K562 (cell line): ENCODE results near the gene SEMA3F. TPM values are rescaled to one million over a fixed set of nuclear protein-coding genes. Genes with fewer than 3 reads are reported as not detected.

Experiments
- ATAC-seq: fragments of 200-7000 bp; cut with Tn5 transposase; 3 replicates; pipeline ENCODE4 v1.9.1; 2020; ENCODE audit warnings: moderate library complexity
- BruUV-seq: library from RNA; stranded (reverse); fragments of 400-500 nt; replicated peaks from 2 replicates; lab custom pipeline; 2021; lab: Mats Ljungman, UMichigan
- CTCF ChIA-PET: fragments of 300-600 bp; formaldehyde crosslinking; extraction: SDS; loops from one replicate; lab custom pipeline; 2021; ENCODE audit warnings: low intra/inter-chr PET ratio; lab: Yijun Ruan, JAX
- POLR2A ChIA-PET: fragments of 300-600, 350-650 bp; sonication (Branson Sonifier 250); formaldehyde crosslinking; extraction: SDS; loops from one replicate; lab custom pipeline; 2021; ENCODE audit warnings: antibody characterized with exemption, inconsistent platforms; lab: Yijun Ruan, JAX
- DNase-seq, 4 experiments: peaks; one replicate each; pipeline versions ENCODE4 v3.0.0 to v3.0.0-alpha.2; 2011 to 2018; ENCODE audit warnings: low spot score in 3 of 4, mixed read lengths in 3 of 4; ENCODE audit errors: extremely low read depth in 1 of 4
- FAIRE-seq: peaks from 2 replicates; lab custom pipeline; 2011; peaks lifted over from hg19 to GRCh38; lab: Jason Lieb, UNC
- H2AFZ ChIP-seq: 2 replicates; pipeline ENCODE4 v1.6.0; 2011; ENCODE audit warnings: low read depth, low read length, control low read depth, inconsistent platforms
- H3K27ac ChIP-seq: fragments of 200-600 bp; 3 replicates; pipeline ENCODE4 v1.8.0; 2011; ENCODE audit warnings: low read depth, mild to moderate bottlenecking, control low read depth, inconsistent platforms, low read length, moderate library complexity, mixed read lengths; ENCODE audit errors: extremely low read depth
- H3K27me3 ChIP-seq, 2 experiments: fragments of 300-600 bp in 1 of 2; 2 replicates in 1 of 2; 3 replicates in 1 of 2; pipeline versions ENCODE4 v1.6.0 to v1.8.0; 2011; ENCODE audit warnings: inconsistent platforms in 2 of 2, low read length in 2 of 2, mild to moderate bottlenecking in 1 of 2, mixed read lengths in 1 of 2, moderate library complexity in 1 of 2; ENCODE audit not compliant: control insufficient read depth in 2 of 2, insufficient read depth in 2 of 2
- H3K36me3 ChIP-seq: fragments of 300-600 bp; 3 replicates; pipeline ENCODE4 v1.8.0; 2011; ENCODE audit warnings: mild to moderate bottlenecking, low read length, inconsistent platforms; ENCODE audit not compliant: control insufficient read depth, insufficient read depth
- H3K4me1 ChIP-seq, 2 experiments: fragments of 200-600 bp in 1 of 2; replicated peaks in 1 of 2; 2 replicates in 1 of 2; 3 replicates in 1 of 2; pipeline versions ENCODE4 v1.5.1 to v1.8.0; 2011; ENCODE audit warnings: inconsistent platforms in 2 of 2, low read length in 2 of 2, mild to moderate bottlenecking in 1 of 2, mixed read lengths in 1 of 2, moderate library complexity in 1 of 2; ENCODE audit not compliant: control insufficient read depth in 2 of 2, insufficient read depth in 2 of 2
- H3K4me2 ChIP-seq: 2 replicates; pipeline ENCODE4 v1.6.1; 2011; ENCODE audit warnings: low read length, control low read depth, inconsistent platforms, mixed read lengths; ENCODE audit not compliant: insufficient read depth
- H3K4me3 ChIP-seq: fragments of 200-600 bp; sonication (generic), shearing (Covaris generic); 2 replicates; pipeline ENCODE4 v1.5.1; 2016; ENCODE audit warnings: control low read depth, inconsistent platforms
- H3K79me2 ChIP-seq: fragments of 200-600 bp; 3 replicates; pipeline ENCODE4 v1.8.0; 2011; ENCODE audit warnings: low read length, inconsistent platforms; ENCODE audit not compliant: control insufficient read depth, insufficient read depth
- H3K9ac ChIP-seq, 2 experiments: 2 replicates each; pipeline versions ENCODE4 v1.6.0 to v1.6.1; 2011; ENCODE audit warnings: low read depth in 2 of 2, low read length in 2 of 2, control low read depth in 1 of 2, inconsistent platforms in 1 of 2, mild to moderate bottlenecking in 1 of 2, mixed read lengths in 1 of 2; ENCODE audit not compliant: insufficient read depth in 1 of 2
- H3K9me1 ChIP-seq: one replicate; pipeline ENCODE4 v1.6.0; 2011; ENCODE audit warnings: inconsistent platforms, mild to moderate bottlenecking, low read length, moderate library complexity; ENCODE audit not compliant: control insufficient read depth, insufficient read depth
- H3K9me3 ChIP-seq: replicated peaks from 2 replicates; pipeline ENCODE4 v1.5.1; 2011; ENCODE audit warnings: low read depth, low read length, inconsistent platforms; ENCODE audit not compliant: control insufficient read depth, insufficient read depth
- H4K20me1 ChIP-seq: replicated peaks from 2 replicates; pipeline ENCODE4 v1.6.1; 2011; ENCODE audit warnings: low read length, inconsistent platforms, mixed read lengths; ENCODE audit not compliant: control insufficient read depth, insufficient read depth
- BDP1 ChIP-seq: IDR thresholded peaks from 3 replicates; pipeline ENCODE4 v1.6.1; 2011; ENCODE audit not compliant: insufficient read length, insufficient read depth
- HCFC1 ChIP-seq: IDR thresholded peaks from 2 replicates; pipeline ENCODE4 v1.6.1; 2012; ENCODE audit warnings: low read depth, low read length, improper control_type of control experiment
- KLF13 ChIP-seq: fragments of 450-650 bp; IDR thresholded peaks from 2 replicates; pipeline ENCODE4 v1.6.1; 2016; ENCODE audit warnings: missing genetic modification characterization, low read depth, mild to moderate bottlenecking, missing compliant biosample characterization, moderate library complexity, borderline replicate concordance
- MAFK ChIP-seq: IDR thresholded peaks from 2 replicates; pipeline ENCODE4 v1.6.1; 2011; ENCODE audit warnings: low read length, improper control_type of control experiment
- RBM34 ChIP-seq: fragments of 200-400 bp; formaldehyde crosslinking; IDR thresholded peaks from 2 replicates; pipeline ENCODE4 v1.6.1; 2018; ENCODE audit warnings: low read length, borderline replicate concordance; ENCODE audit not compliant: insufficient read depth
- SRSF7 ChIP-seq: fragments of 200-400 bp; formaldehyde crosslinking; optimal IDR thresholded peaks from 2 replicates; pipeline ENCODE3; 2017; ENCODE audit warnings: mild to moderate bottlenecking, low read depth, low read length
- ZFP1 ChIP-seq: fragments of 450-650 bp; formaldehyde crosslinking; IDR thresholded peaks from 2 replicates; pipeline ENCODE4 v1.4.0; 2020; ENCODE audit warnings: mild to moderate bottlenecking, mixed read lengths
- ZNF830 ChIP-seq: fragments of 250-450 bp; sonication (Bioruptor Pico); IDR thresholded peaks from 2 replicates; pipeline ENCODE4 v1.5.0; 2021; ENCODE audit warnings: mild to moderate bottlenecking
- WGBS: fragments of 100-300 bp; shearing (Covaris generic); methylation state at CpG from one replicate; pipeline ENCODE4 v1.1.6; 2016; ENCODE audit warnings: low coverage, mixed read lengths; ENCODE audit not compliant: insufficient coverage; ENCODE audit errors: missing lambda C conversion rate; 5-methylcytosine and 5-hydroxymethylcytosine counted together
- in situ Hi-C: fragments of 300-500 bp; cut with MboI; formaldehyde crosslinking; loops from 4 replicates; pipeline ENCODE4 v1.15.0; 2018; ENCODE audit warnings: inconsistent platforms, mixed read lengths
- intact Hi-C: fragments of 100-400 bp; cut with micrococcal nuclease; formaldehyde crosslinking; loops from 2 replicates; pipeline ENCODE4 v1.14.2; 2022
- polyA plus RNA-seq, 8 experiments: library from polyadenylated mRNA; depleted of rRNA in 4 of 8; stranded (reverse) in 5 of 8; unstranded in 3 of 8; fragments of >200 nt; fragmentation: Nextera tagmentation in 2 of 8; fragmentation: Illumina TruSeq in 1 of 8; extraction: Ambion mirVana in 2 of 8; extraction: Trizol in 1 of 8; gene quantifications; 2 replicates each; pipeline versions ENCODE4 v1.2.1 to v1.2.3, GENCODE V29; 2011 to 2014; ENCODE audit warnings: inconsistent platforms in 1 of 8, missing spikeins in 1 of 8
- total RNA-seq, 7 experiments: library from RNA; depleted of rRNA in 6 of 7; stranded (reverse); fragments of >200 nt in 6 of 7; fragmentation: Illumina TruSeq in 2 of 7; extraction: Trizol in 2 of 7; gene quantifications; 2 replicates each; pipeline versions ENCODE4 v1.2.1 to v1.2.3, GENCODE V29; 2011 to 2021; ENCODE audit warnings: low replicate concordance in 1 of 7
- TF ChIP-seq, protein P1 (sequence below): IDR thresholded peaks from 2 replicates; pipeline ENCODE4 v1.6.1; 2011; ENCODE audit not compliant: insufficient read length; ENCODE audit errors: extremely low read depth
- TF ChIP-seq, protein P2 (sequence below), 3 experiments: fragments of 200-800 bp in 1 of 3; sonication (Bioruptor generic) in 1 of 3; sonication (generic) in 1 of 3; formaldehyde crosslinking in 1 of 3; IDR thresholded peaks; 2 replicates each; pipeline versions ENCODE4 v1.6.1 to v1.8.0; 2016 to 2022; ENCODE audit warnings: mild to moderate bottlenecking in 2 of 3, missing compliant biosample characterization in 2 of 3, missing genetic modification characterization in 2 of 3, missing genetic modification reagents in 1 of 3

The SEMA3F gene
- total and polyA plus RNA-seq, 9 of the 15 experiments (the other 6 are each of a cell fraction or from before 2014, with no cell fraction given) = 0.58 to 3.0 (median 2.0) TPM; not detected in 2

DNA sequence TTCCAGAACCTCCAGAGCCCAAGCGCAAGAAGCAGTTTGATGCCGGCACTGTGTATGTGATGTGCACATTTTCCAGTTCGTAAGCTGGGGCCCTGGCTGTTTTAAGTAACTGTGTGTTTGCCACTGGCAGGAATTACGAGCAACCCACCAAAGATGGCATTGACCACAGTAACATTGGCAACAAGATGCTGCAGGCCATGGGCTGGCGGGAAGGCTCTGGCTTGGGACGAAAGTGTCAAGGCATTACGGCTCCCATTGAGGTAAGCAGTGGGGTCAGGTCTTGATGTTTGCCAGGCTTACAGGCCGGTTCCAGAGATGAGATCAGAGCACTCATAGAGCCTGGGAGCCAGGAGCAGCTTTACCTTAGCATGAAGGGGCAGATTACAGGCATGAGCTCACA lies 38.0 kb upstream of the SEMA3F start (continued):
- TF ChIP-seq, protein P1, sequence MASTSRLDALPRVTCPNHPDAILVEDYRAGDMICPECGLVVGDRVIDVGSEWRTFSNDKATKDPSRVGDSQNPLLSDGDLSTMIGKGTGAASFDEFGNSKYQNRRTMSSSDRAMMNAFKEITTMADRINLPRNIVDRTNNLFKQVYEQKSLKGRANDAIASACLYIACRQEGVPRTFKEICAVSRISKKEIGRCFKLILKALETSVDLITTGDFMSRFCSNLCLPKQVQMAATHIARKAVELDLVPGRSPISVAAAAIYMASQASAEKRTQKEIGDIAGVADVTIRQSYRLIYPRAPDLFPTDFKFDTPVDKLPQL = no peak
- TF ChIP-seq, all 486 proteins: peak for 0

DNA sequence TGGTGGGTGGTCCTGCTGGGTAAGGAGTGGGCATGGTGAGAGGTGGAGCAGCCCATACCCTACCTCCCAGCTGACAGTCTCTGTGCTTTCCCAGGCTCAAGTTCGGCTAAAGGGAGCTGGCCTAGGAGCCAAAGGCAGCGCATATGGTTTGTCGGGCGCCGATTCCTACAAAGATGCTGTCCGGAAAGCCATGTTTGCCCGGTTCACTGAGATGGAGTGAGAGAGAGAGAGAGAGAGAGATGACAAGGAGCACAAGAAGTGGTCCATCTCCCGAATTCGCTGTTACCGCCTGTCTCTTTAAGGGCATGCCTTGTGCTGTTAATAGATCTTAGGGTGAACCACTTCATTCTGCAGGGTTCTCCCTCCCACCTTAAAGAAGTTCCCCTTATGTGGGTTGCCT lies 36.9 kb upstream of the SEMA3F start:
- in situ Hi-C loops = no loop called here
- WGBS = 97% methylated on average over 8 of the region's 10 CpGs
- intact Hi-C loops = no loop called here
- no peaks in the 10 kb centered on the region for H3K27me3 ChIP-seq
- H3K79me2 ChIP-seq = no peaks in the 10 kb centered on the region
- POLR2A ChIA-PET = interaction anchor here (0.8 to 1.2 kb wide), 3 partner anchors 8 to 119 kb away, joined by 3 to 6 read pairs (median 4); no protein-coding TSS in a partner anchor
- TF ChIP-seq ZNF830 (CRISPR knock-in tag) = no peak
- no peak for TF ChIP-seq HCFC1
- no peak for TF ChIP-seq MAFK
- TF ChIP-seq BDP1 = no peak
- TF ChIP-seq, protein P2, sequence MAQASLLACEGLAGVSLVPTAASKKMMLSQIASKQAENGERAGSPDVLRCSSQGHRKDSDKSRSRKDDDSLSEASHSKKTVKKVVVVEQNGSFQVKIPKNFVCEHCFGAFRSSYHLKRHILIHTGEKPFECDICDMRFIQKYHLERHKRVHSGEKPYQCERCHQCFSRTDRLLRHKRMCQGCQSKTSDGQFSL (CRISPR knock-in tag; IDR thresholded peaks at IDR 0.05) = no peak
- TF ChIP-seq, protein P2 (tag; IDR thresholded peaks at IDR 0.05) = no peak
- TF ChIP-seq RBM34 = no peak
- TF ChIP-seq ZFP1 (CRISPR knock-in tag) = no peak
- TF ChIP-seq SRSF7 = no peak
- TF ChIP-seq KLF13 (tag) = no peak
- peaks cover 12% of the 10 kb centered on the region for H4K20me1 ChIP-seq
- no peak overlapping the region for H3K4me2 ChIP-seq
- H2AFZ ChIP-seq = no peak overlapping the region
- no peaks in the 10 kb centered on the region for H3K9me3 ChIP-seq
- H3K27ac ChIP-seq = no peak overlapping the region
- FAIRE-seq = no peak
- CTCF ChIA-PET = no interaction called here
- H3K4me3 ChIP-seq = no peak overlapping the region
- no peaks in the 10 kb centered on the region for H3K9me1 ChIP-seq
- no peak overlapping the region for H3K9ac ChIP-seq
- no TSS peak for BruUV-seq
- no peak for ATAC-seq
- no peak for DNase-seq
- peaks cover 72% of the 10 kb centered on the region for H3K36me3 ChIP-seq
- H3K4me1 ChIP-seq = no peaks in the 10 kb centered on the region; a peak in 1 of 5 replicates
